NCI-H82 treated with DMSO at 0.1 percent for 48 hours (cell line): Measurements from ENCODE around the gene ATP4A.

Experiments
- DNase-seq: peaks from one replicate; lab custom pipeline; 2025; ENCODE audit not compliant: unreplicated experiment; lab: John Stamatoyannopoulos, UW

ATP4A gene

DNA sequence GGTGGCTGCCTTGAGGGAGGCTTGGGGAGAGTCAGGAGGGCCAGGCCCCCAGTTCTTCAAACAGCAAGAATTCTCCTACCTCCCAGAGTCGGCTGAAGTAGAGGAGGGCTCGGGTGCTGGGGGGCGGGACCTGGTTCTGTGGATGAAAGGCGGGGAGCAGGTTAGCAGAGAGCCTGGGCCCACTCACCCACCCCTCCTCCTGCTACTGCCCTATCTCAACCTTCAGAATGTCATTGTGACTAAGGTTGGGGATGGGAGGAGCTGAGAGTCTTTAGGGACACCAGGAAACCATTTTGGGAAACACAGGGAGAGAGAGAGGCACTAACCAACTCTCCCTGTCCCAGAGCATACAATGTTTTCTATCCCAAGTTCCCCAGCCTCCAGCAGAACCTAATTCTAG lies 60.7 kb downstream of the ATP4A start:
- no peak for DNase-seq

DNA sequence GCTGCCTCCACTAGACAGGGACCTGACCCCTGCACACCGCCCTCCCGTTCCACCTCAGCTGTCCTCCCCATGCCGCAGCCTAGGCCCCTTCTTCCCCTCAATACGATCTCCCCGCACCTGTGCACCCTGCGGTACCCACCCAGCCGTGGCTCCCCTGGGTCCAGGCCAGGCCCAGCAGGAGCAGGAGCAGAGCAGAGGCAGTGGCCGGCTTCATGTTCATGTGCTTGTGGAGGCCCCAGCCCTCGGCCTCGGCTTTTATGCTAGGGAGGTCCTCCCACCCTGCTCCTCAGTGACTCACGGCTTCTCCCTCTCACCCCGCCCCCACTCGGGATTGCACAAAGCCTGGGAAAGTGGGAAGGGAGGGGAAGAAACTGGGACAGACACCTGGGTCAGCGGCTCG lies 61.8 kb downstream of the ATP4A start:
- DNase-seq, result no peak

DNA sequence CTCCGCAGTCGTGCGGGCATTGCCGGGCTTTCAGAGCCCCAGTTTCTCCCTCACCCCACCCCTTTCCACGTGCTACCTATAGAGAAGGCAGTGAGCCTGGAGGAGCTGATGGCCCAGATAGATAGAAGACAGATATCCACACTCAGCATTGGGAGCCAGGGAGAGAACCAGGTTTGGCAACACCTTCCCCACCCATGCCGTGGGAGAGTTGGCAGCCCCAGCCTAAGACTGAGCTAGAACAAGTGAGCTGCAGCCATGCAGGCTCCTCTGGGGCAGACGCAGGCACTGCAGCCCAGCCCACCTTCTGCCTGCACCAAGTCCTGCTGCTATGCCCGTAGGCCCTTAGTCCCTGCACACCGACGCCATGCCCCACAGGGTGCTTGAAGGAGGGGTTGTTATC lies 62.8 kb downstream of the ATP4A start:
- no peak for DNase-seq
